Vagina (tissue), 2 donors: Measurements from ENCODE around the gene FNBP1L.

Experiments used
- CTCF ChIP-seq, 3 experiments: fragments of 450-650 bp in 2 of 3; fragments of 200-600 bp in 1 of 3; sonication (generic) in 1 of 3; IDR thresholded peaks; one replicate each; pipeline ENCODE4 v1.5.1; 2017 to 2019; ENCODE audit warnings: antibody characterized with exemption in 3 of 3, mild to moderate bottlenecking in 2 of 3, moderate library complexity in 2 of 3
- POLR2A ChIP-seq, 2 donors: fragments of 450-650 bp; IDR thresholded peaks; one replicate each; pipeline ENCODE4 v1.6.1; 2017; ENCODE audit warnings: antibody characterized with exemption in 2 of 2, mild to moderate bottlenecking in 2 of 2, moderate library complexity in 2 of 2

DNA sequence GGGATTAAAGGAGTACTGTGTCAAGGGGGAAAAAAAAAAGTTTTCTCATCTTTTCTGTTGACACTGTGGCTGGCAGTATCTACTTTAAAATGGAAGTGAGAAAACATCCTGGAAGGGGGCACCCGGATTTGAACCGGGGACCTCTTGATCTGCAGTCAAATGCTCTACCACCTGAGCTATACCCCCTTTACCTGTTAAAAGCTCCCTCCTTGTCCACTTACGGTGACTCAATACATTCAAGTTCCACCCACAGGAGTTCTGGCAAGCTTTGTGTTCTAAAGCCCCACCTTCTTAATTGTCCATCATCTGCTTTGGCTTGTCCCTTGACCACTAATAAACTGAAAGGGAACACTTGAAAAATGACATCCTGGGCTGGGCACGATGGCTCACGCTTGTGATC lies 68.2 kb downstream of the FNBP1L start:
- TF ChIP-seq CTCF (IDR thresholded peaks at IDR 0.05) (no peak), POLR2A (IDR thresholded peaks at IDR 0.05) (no peak)
